A549 treated with AZD9567 at 1 μM for 4 hours (cell line): ENCODE results near the gene ATP6V1C2. TPM values are rescaled to one million over a fixed set of nuclear protein-coding genes. Genes with fewer than 3 reads are reported as not detected.

Source experiments
- total RNA-seq: library from RNA; stranded (reverse); fragments of 200-300 nt; extraction: Qiagen RNA extraction; gene quantifications from 5 replicates; pipeline ENCODE4 v1.2.3, GENCODE V29; 2022; ENCODE audit not compliant: insufficient read depth

The ATP6V1C2 gene, protein sequence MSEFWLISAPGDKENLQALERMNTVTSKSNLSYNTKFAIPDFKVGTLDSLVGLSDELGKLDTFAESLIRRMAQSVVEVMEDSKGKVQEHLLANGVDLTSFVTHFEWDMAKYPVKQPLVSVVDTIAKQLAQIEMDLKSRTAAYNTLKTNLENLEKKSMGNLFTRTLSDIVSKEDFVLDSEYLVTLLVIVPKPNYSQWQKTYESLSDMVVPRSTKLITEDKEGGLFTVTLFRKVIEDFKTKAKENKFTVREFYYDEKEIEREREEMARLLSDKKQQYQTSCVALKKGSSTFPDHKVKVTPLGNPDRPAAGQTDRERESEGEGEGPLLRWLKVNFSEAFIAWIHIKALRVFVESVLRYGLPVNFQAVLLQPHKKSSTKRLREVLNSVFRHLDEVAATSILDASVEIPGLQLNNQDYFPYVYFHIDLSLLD
- 0.19 to 0.52 TPM (median 0.38 TPM) in 4 of 5 replicates, not detected in the other for total RNA-seq

GRCh38 chr2:10721396-10722251 lies at the start of gene ATP6V1C2:
TSS of gene ATP6V1C2 (plus strand) at chr2:10721630. CDS start at chr2:10722850, 1,220 bp downstream.

DNA sequence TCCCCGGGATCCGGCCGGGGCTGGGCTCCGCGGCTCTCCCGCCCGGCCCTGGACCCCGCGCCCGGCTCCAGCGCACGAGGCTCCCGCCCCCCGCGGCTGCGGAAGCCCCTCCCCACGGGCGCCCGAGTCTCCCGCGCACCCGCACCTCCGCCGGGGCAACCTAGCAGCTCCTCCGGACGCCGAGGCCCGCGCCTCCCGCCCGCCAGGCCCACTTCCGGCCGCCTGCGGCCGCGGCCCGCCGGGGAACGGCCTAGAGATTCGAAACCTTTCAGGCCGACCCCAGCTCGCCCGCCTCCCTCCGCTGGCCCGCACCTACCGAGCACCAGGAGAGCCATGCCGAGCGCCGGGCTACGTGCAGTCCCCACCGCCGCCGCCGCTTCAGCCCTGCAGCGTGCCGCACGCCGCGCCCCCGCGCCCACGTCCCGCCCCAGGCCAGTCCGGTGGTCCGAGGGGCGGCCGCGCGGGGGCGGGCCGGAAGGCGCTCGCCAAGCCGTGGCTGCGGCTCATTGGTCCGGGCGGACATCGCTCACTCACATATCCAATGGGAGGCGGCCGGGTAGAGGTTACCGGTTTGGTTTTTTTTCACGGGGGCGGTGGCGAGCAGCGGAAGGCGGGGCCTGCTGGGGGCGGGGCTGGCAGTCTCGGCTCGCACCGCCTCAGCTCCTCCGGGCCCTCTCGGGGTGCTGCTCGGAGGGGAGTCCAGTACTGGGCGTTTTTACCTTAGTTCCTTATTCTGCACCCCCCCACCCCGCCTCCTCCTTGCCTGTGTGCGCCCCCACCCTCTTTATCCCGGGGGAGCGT lies 91.1 kb downstream of the ATP6V1C2 start, which contains the start of gene PDIA6:
Gene PDIA6 (minus strand): TSS at position 424 of the 801 bp plus-strand sequence. CDS start 89 bp downstream, at position 335.

Other genes starting within 250 kb of the ATP6V1C2 start
- 38.3 to 51.5 TPM (median 41.3 TPM) in 5 replicates for gene NOL10, start 31.7 kb upstream of the ATP6V1C2 start, total RNA-seq
- 313 to 362 TPM (median 347 TPM) in 5 replicates for gene PDIA6, start 91.2 kb downstream of the ATP6V1C2 start, total RNA-seq
- gene KCNF1, start 190.3 kb downstream of the ATP6V1C2 start, total RNA-seq = 12.2 to 34.4 TPM (median 24.9 TPM) in 5 replicates